Muscle layer of colon (tissue), 2 donors: ENCODE data around the gene ST6GALNAC1.
"Not testable (repeated sequence)": the region's sequence is repeated elsewhere in the genome, so short reads cannot be mapped to it uniquely, and the experiment has no call there.

Experiments
- H3K27ac ChIP-seq: one replicate; pipeline ENCODE4 v1.7.0; 2013; ENCODE audit warnings: low read depth, mild to moderate bottlenecking, low read length, moderate library complexity
- H3K27me3 ChIP-seq, 2 donors: one replicate each; pipeline ENCODE4 v1.7.0; 2013; ENCODE audit warnings: low read length in 2 of 2, mild to moderate bottlenecking in 2 of 2; ENCODE audit not compliant: insufficient read depth in 2 of 2, control insufficient read depth in 1 of 2
- H3K36me3 ChIP-seq: one replicate; pipeline ENCODE4 v1.7.0; 2013; ENCODE audit warnings: mild to moderate bottlenecking, low read length; ENCODE audit not compliant: insufficient read depth
- H3K4me1 ChIP-seq: one replicate; pipeline ENCODE4 v1.7.0; 2013; ENCODE audit warnings: mild to moderate bottlenecking, low read length; ENCODE audit not compliant: insufficient read depth
- H3K4me3 ChIP-seq, 2 donors: one replicate each; pipeline ENCODE4 v1.7.0; 2013; ENCODE audit warnings: low read length in 2 of 2, low read depth in 1 of 2, mild to moderate bottlenecking in 1 of 2, moderate library complexity in 1 of 2
- H3K9ac ChIP-seq: one replicate; pipeline ENCODE4 v1.7.0; 2013; ENCODE audit warnings: low read length
- H3K9me3 ChIP-seq: one replicate; pipeline ENCODE4 v1.7.0; 2013; ENCODE audit warnings: mild to moderate bottlenecking, low read length
- donor health status: abdominal sarcoma.
- donor health status: Adenocarcinoma of cecum.

The ST6GALNAC1 gene

DNA sequence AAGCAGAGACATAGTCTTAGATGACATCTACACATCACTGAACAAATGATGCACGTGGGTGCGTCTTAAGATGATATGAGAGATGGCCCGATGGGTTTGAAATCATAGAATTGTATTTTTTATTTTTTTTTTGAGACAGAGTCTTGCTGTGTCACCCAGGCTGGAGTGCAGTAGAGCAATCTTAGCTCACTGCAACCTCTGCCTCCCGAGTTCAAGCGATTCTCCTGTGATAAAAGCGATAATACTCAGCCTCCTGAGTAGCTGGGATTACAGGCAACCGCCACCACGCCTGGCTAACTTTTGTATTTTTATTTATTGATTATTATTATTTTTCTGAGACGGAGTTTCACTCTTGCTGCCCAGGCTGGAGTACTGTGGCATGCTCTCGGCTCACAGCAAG lies 5.3 kb downstream of the ST6GALNAC1 start:
- Histone ChIP-seq H3K36me3 (no peaks in the 10 kb centered on the region), H3K9ac (no peak overlapping the region), H3K27ac (no peak overlapping the region), H3K9me3 (no peaks in the 10 kb centered on the region), H3K4me1 (no peaks in the 10 kb centered on the region), H3K4me3 (no peak overlapping the region), H3K27me3 (no peaks in the 10 kb centered on the region)

DNA sequence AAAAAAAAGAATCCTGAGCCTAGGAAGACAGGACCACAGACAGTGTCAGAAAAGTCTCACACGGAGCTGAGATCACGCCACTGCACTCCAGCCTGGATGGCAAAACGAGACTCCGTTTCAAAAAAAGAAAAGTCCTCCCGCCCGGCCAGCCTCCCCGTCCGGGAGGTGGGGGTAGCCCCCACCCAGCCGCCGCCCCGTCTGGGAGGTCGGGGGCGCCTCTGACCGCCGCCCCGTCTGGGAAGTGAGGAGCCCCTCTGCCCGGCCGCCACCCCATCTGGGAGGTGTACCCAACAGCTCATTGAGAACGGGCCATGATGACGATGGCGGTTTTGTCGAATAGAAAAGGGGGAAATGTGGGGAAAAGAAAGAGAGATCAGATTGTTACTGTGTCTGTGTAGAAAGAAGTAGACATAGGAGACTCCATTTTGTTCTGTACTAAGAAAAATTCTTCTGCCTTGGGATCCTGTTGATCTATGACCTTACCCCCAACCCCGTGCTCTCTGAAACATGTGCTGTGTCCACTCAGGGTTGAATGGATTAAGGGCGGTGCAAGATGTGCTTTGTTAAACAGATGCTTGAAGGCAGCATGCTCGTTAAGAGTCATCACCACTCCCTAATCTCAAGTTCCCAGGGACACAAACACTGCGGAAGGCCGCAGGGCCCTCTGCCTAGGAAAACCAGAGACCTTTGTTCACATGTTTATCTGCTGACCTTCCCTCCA lies 6.9 kb downstream of the ST6GALNAC1 start:
- not testable (repeated sequence) for H3K4me1 ChIP-seq, H3K4me3 ChIP-seq, H3K36me3 ChIP-seq, H3K27me3 ChIP-seq, H3K27ac ChIP-seq, H3K9me3 ChIP-seq, H3K9ac ChIP-seq

DNA sequence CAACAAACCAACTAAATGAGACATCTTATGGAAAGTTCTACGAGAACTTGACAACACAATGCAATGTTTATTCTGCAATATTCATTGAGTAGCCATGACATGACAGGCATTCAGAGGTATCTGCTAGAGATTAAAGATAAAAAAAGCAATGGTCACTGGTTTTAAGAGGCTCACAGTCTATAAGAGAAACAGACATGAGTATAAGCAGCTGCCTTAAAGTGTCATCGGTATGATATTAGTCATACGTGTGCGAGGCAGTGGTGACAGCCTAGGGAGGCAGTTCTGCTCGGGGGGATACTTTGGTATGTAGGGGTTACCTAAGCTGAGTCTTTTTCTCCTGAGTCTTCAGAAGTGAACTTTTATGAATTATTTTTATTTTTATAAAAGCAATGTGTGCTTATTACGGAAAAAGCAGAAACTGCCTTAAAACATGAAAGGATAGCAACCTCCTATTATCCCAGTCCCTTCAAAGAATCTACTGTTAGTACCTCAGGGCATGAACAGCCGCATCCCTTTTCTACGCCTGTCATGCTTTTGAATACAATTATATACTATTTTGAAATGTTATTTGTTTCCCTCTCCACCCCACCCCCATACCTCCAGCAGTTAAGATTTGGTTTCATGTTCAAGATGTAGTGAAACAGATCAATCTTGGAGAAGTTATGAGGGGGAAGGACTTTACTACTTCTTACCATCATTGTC lies 7.7 kb downstream of the ST6GALNAC1 start:
- no peaks in the 10 kb centered on the region for H3K36me3 ChIP-seq
- no peak overlapping the region for H3K9ac ChIP-seq
- H3K4me3 ChIP-seq = no peak overlapping the region
- no peak overlapping the region for H3K27ac ChIP-seq
- no peaks in the 10 kb centered on the region for H3K27me3 ChIP-seq
- H3K4me1 ChIP-seq = no peaks in the 10 kb centered on the region
- H3K9me3 ChIP-seq = no peaks in the 10 kb centered on the region

GRCh38 chr17:76635039-76635438 lies 8.5 kb downstream of the ST6GALNAC1 start:
- Histone ChIP-seq H3K9ac (no peak overlapping the region), H3K9me3 (no peaks in the 10 kb centered on the region), H3K27me3 (no peaks in the 10 kb centered on the region), H3K36me3 (no peaks in the 10 kb centered on the region), H3K4me1 (no peaks in the 10 kb centered on the region), H3K4me3 (no peak overlapping the region), H3K27ac (no peak overlapping the region)

- no peaks in the 10 kb centered on the region for H3K4me1 ChIP-seq
- H3K4me3 ChIP-seq = no peak overlapping the region
- H3K27me3 ChIP-seq = no peaks in the 10 kb centered on the region
- no peaks in the 10 kb centered on the region for H3K9me3 ChIP-seq
- H3K36me3 ChIP-seq = no peaks in the 10 kb centered on the region
- H3K9ac ChIP-seq = no peak overlapping the region
- no peak overlapping the region for H3K27ac ChIP-seq
These were observed 9.8 kb downstream of the ST6GALNAC1 start for GRCh38 chr17:76633628-76634328.

DNA sequence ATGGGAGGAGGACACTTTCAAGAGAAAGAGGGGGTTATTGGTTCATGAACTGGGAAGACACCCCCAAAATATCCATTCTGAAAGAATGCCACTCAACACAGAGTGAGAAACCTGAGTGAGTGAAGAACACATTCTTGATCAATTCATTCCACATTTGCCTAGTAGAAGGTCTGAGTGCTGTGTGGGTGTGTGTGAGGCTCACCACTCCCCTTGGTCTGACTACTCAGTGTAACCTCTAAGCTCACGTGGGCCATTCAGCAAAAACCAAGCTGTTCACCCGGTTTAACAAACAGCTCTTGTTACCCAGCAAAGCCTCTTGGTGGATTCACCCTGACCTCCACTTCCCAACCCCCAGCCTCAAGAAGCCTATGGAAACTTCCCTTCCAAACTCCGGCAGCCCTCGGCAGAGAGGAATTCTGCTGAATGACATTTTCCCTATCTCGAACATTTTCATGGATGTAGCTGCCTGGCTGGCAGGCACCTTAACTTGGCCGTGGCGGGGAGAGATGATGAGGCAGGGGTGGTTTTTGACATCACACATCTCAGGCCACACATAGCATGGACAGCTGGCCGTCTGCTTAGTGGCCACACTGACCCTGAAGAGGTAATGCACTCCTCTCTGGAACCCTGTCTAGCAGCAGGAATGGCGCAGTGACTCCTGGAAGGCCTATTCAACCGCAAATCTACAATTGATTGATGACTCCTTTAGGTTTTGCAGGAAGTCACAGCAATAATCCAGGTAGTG lies 11.6 kb downstream of the ST6GALNAC1 start:
- Histone ChIP-seq H3K27me3 (no peaks in the 10 kb centered on the region), H3K27ac (no peak overlapping the region)

DNA sequence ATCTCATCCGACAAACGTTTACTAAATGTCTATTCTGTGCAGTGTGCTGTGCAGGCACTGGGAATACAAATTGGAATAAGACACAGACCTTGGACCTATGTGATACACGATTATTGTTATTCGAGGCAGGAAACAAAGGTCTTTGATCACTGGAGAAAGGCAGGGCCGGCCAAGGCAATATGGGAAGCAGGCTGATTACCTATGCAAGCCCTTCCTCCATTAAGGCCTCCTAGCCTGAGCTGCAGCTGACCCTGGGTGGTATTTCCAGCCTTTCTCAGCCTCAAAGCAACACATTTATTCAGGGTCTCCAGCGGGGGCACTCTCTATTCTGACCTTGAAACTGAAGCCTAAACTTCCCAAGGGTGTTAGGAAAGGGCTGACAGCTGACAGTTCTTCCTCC lies 13.4 kb downstream of the ST6GALNAC1 start:
- Histone ChIP-seq H3K27me3 (no peaks in the 10 kb centered on the region), H3K9me3 (no peaks in the 10 kb centered on the region), H3K4me3 (no peak overlapping the region), H3K27ac (no peak overlapping the region), H3K4me1 (no peaks in the 10 kb centered on the region), H3K36me3 (no peaks in the 10 kb centered on the region), H3K9ac (no peak overlapping the region)

More for the DNA sequence above, 11.6 kb downstream of the ST6GALNAC1 start:
- Histone ChIP-seq H3K4me1 (no peaks in the 10 kb centered on the region), H3K9ac (no peak overlapping the region), H3K36me3 (no peaks in the 10 kb centered on the region), H3K9me3 (no peaks in the 10 kb centered on the region), H3K4me3 (no peak overlapping the region)

- Histone ChIP-seq H3K36me3 (no peaks in the 10 kb centered on the region), H3K9ac (no peak overlapping the region), H3K4me3 (no peak overlapping the region), H3K27ac (no peak overlapping the region), H3K27me3 (no peaks in the 10 kb centered on the region), H3K9me3 (no peaks in the 10 kb centered on the region), H3K4me1 (peaks cover 7% of the 10 kb centered on the region)
These were observed 16.0 kb downstream of the ST6GALNAC1 start for GRCh38 chr17:76627510-76627909.

- Histone ChIP-seq H3K27ac (no peak overlapping the region), H3K27me3 (no peaks in the 10 kb centered on the region), H3K4me3 (no peak overlapping the region), H3K9ac (no peak overlapping the region), H3K36me3 (no peaks in the 10 kb centered on the region), H3K9me3 (no peaks in the 10 kb centered on the region), H3K4me1 (peaks cover 7% of the 10 kb centered on the region)
These were observed 17.1 kb downstream of the ST6GALNAC1 start for GRCh38 chr17:76626442-76626841.

GRCh38 chr17:76625496-76625895 lies 18.1 kb downstream of the ST6GALNAC1 start:
- Histone ChIP-seq H3K4me3 (no peak overlapping the region), H3K9me3 (no peaks in the 10 kb centered on the region), H3K36me3 (no peaks in the 10 kb centered on the region), H3K9ac (no peak overlapping the region), H3K4me1 (peaks cover 7% of the 10 kb centered on the region), H3K27ac (no peak overlapping the region), H3K27me3 (no peaks in the 10 kb centered on the region)
